Neural cell (in vitro differentiated cells): ENCODE data around the gene MTRR. TPM values are rescaled to one million over a fixed set of nuclear protein-coding genes. Genes with fewer than 3 reads are reported as not detected.

Source experiments
- H2AFZ ChIP-seq: fragments of 200-600, 300-800 bp; sonication (generic), shearing (Covaris generic); 2 replicates; pipeline ENCODE4 v1.6.0; 2014; ENCODE audit warnings: low read depth, mild to moderate bottlenecking, antibody characterized with exemption, low read length, moderate library complexity
- H3F3A ChIP-seq: fragments of 200-600 bp; shearing (Covaris generic); 2 replicates; pipeline ENCODE4 v1.6.1; 2016; ENCODE audit warnings: mild to moderate bottlenecking, moderate library complexity, mixed read lengths, antibody characterized with exemption, low read length; ENCODE audit not compliant: insufficient read depth, poor library complexity, severe bottlenecking
- H3K27ac ChIP-seq: fragments of 200-600, 300-800 bp; sonication (generic), shearing (Covaris generic); 2 replicates; pipeline ENCODE4 v1.5.1; 2014; ENCODE audit warnings: mild to moderate bottlenecking, low read length, moderate library complexity
- H3K27me3 ChIP-seq: fragments of 300-800, 200-600 bp; sonication (generic), shearing (Covaris generic); 2 replicates; pipeline ENCODE4 v1.6.0; 2014; ENCODE audit warnings: mild to moderate bottlenecking, low read depth, low read length, moderate library complexity; ENCODE audit not compliant: insufficient read depth
- H3K36me3 ChIP-seq: fragments of 300-800, 200-600 bp; sonication (generic), shearing (Covaris generic); 2 replicates; pipeline ENCODE4 v1.5.1; 2014; ENCODE audit warnings: mild to moderate bottlenecking, antibody characterized with exemption, low read length, moderate library complexity; ENCODE audit not compliant: insufficient read depth
- H3K4me2 ChIP-seq: fragments of 300-800, 200-600 bp; sonication (generic), shearing (Covaris generic); 2 replicates; pipeline ENCODE4 v1.6.0; 2014; ENCODE audit warnings: mild to moderate bottlenecking, low read length
- H3K4me3 ChIP-seq: fragments of 300-800, 200-600 bp; sonication (generic), shearing (Covaris generic); 2 replicates; pipeline ENCODE4 v1.5.1; 2014; ENCODE audit warnings: mild to moderate bottlenecking, low read length, moderate library complexity
- H3K79me2 ChIP-seq: fragments of 200-600 bp; shearing (Covaris generic); replicated peaks from 2 replicates; pipeline ENCODE4 v1.6.0; 2014; ENCODE audit warnings: mild to moderate bottlenecking, low read length, moderate library complexity; ENCODE audit not compliant: insufficient read depth
- H3K9ac ChIP-seq: fragments of 300-800, 200-600 bp; sonication (generic), shearing (Covaris generic); 2 replicates; pipeline ENCODE4 v1.6.1; 2016; ENCODE audit warnings: mild to moderate bottlenecking, low read length, mixed read lengths
- H3K9me2 ChIP-seq: fragments of 200-600 bp; shearing (Covaris generic); 2 replicates; pipeline ENCODE4 v1.6.1; 2016; ENCODE audit warnings: mild to moderate bottlenecking, low read length, mixed read lengths; ENCODE audit not compliant: insufficient read depth
- H3K9me3 ChIP-seq: fragments of 200-600, 300-800 bp; sonication (generic), shearing (Covaris generic); 2 replicates; pipeline ENCODE4 v1.6.1; 2016; ENCODE audit warnings: mild to moderate bottlenecking, mixed run types, low read length, moderate library complexity, mixed read lengths
- H4K20me1 ChIP-seq: fragments of 200-600 bp; shearing (Covaris generic); 2 replicates; pipeline ENCODE4 v1.6.1; 2016; ENCODE audit warnings: mild to moderate bottlenecking, mixed run types; ENCODE audit not compliant: insufficient read depth
- CTCF ChIP-seq: fragments of 450-650 bp; IDR thresholded peaks from 2 replicates; pipeline ENCODE4 v1.5.1; 2014; ENCODE audit warnings: antibody characterized with exemption, mild to moderate bottlenecking, moderate library complexity; ENCODE audit not compliant: poor library complexity, severe bottlenecking
- EP300 ChIP-seq: fragments of 450-650 bp; conservative IDR thresholded peaks from 2 replicates; pipeline ENCODE4 v1.6.1; 2014; ENCODE audit warnings: antibody characterized with exemption, mild to moderate bottlenecking, moderate library complexity; ENCODE audit not compliant: poor library complexity, severe bottlenecking
- EZH2 ChIP-seq: fragments of 200-600, 300-800 bp; shearing (Covaris generic), sonication (generic); IDR thresholded peaks from 2 replicates; pipeline ENCODE4 v1.6.1; 2014; ENCODE audit warnings: antibody characterized with exemption, low read length, borderline replicate concordance, mild to moderate bottlenecking; ENCODE audit not compliant: insufficient read depth, poor library complexity, severe bottlenecking
- MXI1 ChIP-seq: fragments of 450-650 bp; conservative IDR thresholded peaks from 2 replicates; pipeline ENCODE4 v1.6.1; 2014; ENCODE audit warnings: antibody characterized with exemption, mild to moderate bottlenecking; ENCODE audit not compliant: poor library complexity, severe bottlenecking
- POLR2AphosphoS5 ChIP-seq: IDR thresholded peaks from 2 replicates; pipeline ENCODE4 v1.6.1; 2012
- RAD21 ChIP-seq: fragments of 450-650 bp; conservative IDR thresholded peaks from 2 replicates; pipeline ENCODE4 v1.6.1; 2014; ENCODE audit warnings: antibody characterized with exemption, mild to moderate bottlenecking, moderate library complexity
- REST ChIP-seq: IDR thresholded peaks from 2 replicates; pipeline ENCODE4 v1.6.1; 2012; ENCODE audit warnings: borderline replicate concordance
- SMC3 ChIP-seq: fragments of 450-650 bp; conservative IDR thresholded peaks from 2 replicates; pipeline ENCODE4 v1.6.1; 2014; ENCODE audit warnings: antibody characterized with exemption, mild to moderate bottlenecking, moderate library complexity; ENCODE audit not compliant: poor library complexity
- TAF1 ChIP-seq: IDR thresholded peaks from 2 replicates; pipeline ENCODE4 v1.6.1; 2012; ENCODE audit warnings: low read depth
- polyA plus RNA-seq: library from polyadenylated mRNA; depleted of rRNA; stranded (reverse); fragments of >200 nt; gene quantifications from 2 replicates; pipeline ENCODE4 v1.2.3, GENCODE V29; 2014

MTRR gene
- polyA plus RNA-seq, 1 donor from 2014 or later = 34.1 TPM

GRCh38 chr5:7886849-7887475, 18.0 kb downstream of the MTRR start:
- Histone ChIP-seq H2AFZ (no peak overlapping the region), H3K4me3 (no peak overlapping the region), H3K9me3 (no peaks in the 10 kb centered on the region), H3K79me2 (no peaks in the 10 kb centered on the region), H3F3A (no peaks in the 10 kb centered on the region), H3K4me2 (no peak overlapping the region), H3K27ac (no peak overlapping the region), H3K9ac (no peak overlapping the region), H3K27me3 (no peaks in the 10 kb centered on the region), H3K9me2 (no peaks in the 10 kb centered on the region), H4K20me1 (no peaks in the 10 kb centered on the region), H3K36me3 (peaks cover 10% of the 10 kb centered on the region)
- TF ChIP-seq MXI1 (no peak), CTCF (peak; percentile 85), EZH2 (no peak), SMC3 (peak; percentile 85), RAD21 (peak; percentile 90)

- Histone ChIP-seq H3K4me3 (no peak overlapping the region), H4K20me1 (no peaks in the 10 kb centered on the region), H3K27me3 (no peaks in the 10 kb centered on the region), H2AFZ (no peak overlapping the region), H3K9me3 (no peaks in the 10 kb centered on the region), H3K9ac (no peak overlapping the region), H3K79me2 (no peaks in the 10 kb centered on the region), H3K9me2 (no peaks in the 10 kb centered on the region), H3K4me2 (no peak overlapping the region), H3K27ac (no peak overlapping the region), H3K36me3 (peaks cover 8% of the 10 kb centered on the region), H3F3A (no peaks in the 10 kb centered on the region)
- TF ChIP-seq CTCF = no peak
- TF ChIP-seq REST = no peak
- no peak for TF ChIP-seq TAF1
- TF ChIP-seq EZH2 = no peak
- no peak for TF ChIP-seq RAD21
- TF ChIP-seq POLR2AphosphoS5 = no peak
- no peak for TF ChIP-seq MXI1
- no peak for TF ChIP-seq SMC3
- TF ChIP-seq EP300 = no peak
Measured at GRCh38 chr5:7888901-7889300, 20.0 kb downstream of the MTRR start.
